Esophagus (tissue), 2 donors: ENCODE results near the gene STK40. TPM values are rescaled to one million over a fixed set of nuclear protein-coding genes. Genes with fewer than 3 reads are reported as not detected.
A peak's percentile ranks its signal among the peaks of the same experiment; 100 is the strongest.

Source experiments
- H3K27ac ChIP-seq, 2 donors: one replicate each; pipeline ENCODE4 v1.5.1; 2013; ENCODE audit warnings: low read depth in 2 of 2, mild to moderate bottlenecking in 2 of 2, inconsistent platforms in 1 of 2, low read length in 1 of 2, moderate library complexity in 1 of 2
- H3K27me3 ChIP-seq, 2 donors: one replicate each; pipeline ENCODE4 v1.6.1; 2013; ENCODE audit warnings: low read length in 2 of 2, control low read depth in 1 of 2, mild to moderate bottlenecking in 1 of 2; ENCODE audit not compliant: insufficient read depth in 2 of 2, control insufficient read depth in 1 of 2
- H3K36me3 ChIP-seq, 2 donors: one replicate each; pipeline ENCODE4 v1.6.1; 2013; ENCODE audit warnings: low read length in 1 of 2; ENCODE audit not compliant: control insufficient read depth in 2 of 2, insufficient read depth in 2 of 2
- H3K4me1 ChIP-seq, 2 donors: one replicate each; pipeline ENCODE4 v1.6.1; 2013; ENCODE audit warnings: low read length in 1 of 2; ENCODE audit not compliant: control insufficient read depth in 2 of 2, insufficient read depth in 2 of 2
- H3K4me3 ChIP-seq, 2 donors: one replicate each; pipeline ENCODE4 v1.5.1; 2013; ENCODE audit warnings: low read length in 2 of 2, mild to moderate bottlenecking in 2 of 2, low read depth in 1 of 2, moderate library complexity in 1 of 2
- H3K9me3 ChIP-seq, 2 donors: one replicate each; pipeline ENCODE4 v1.6.1; 2013; ENCODE audit warnings: mild to moderate bottlenecking in 2 of 2, low read depth in 1 of 2, low read length in 1 of 2, moderate library complexity in 1 of 2; ENCODE audit not compliant: control insufficient read depth in 2 of 2, insufficient read depth in 1 of 2
- WGBS, 2 donors: extraction: QIAGEN DNeasy Blood & Tissue Kit; methylation state at CpG; one replicate each; pipeline ENCODE4 v1.1.7; 2013; 5-methylcytosine and 5-hydroxymethylcytosine counted together
- polyA plus RNA-seq, 2 donors: library from polyadenylated mRNA; stranded (reverse); fragments of 200-250 nt; gene quantifications; one replicate each; pipeline ENCODE4 v1.2.3, GENCODE V29; 2013
- donor health status: healthy with polysubstance abuse.
- donor health status: Bipolar disorder and iron deficiency.

STK40 gene
- polyA plus RNA-seq, 2 donors = 33.9 to 34.5 TPM

DNA sequence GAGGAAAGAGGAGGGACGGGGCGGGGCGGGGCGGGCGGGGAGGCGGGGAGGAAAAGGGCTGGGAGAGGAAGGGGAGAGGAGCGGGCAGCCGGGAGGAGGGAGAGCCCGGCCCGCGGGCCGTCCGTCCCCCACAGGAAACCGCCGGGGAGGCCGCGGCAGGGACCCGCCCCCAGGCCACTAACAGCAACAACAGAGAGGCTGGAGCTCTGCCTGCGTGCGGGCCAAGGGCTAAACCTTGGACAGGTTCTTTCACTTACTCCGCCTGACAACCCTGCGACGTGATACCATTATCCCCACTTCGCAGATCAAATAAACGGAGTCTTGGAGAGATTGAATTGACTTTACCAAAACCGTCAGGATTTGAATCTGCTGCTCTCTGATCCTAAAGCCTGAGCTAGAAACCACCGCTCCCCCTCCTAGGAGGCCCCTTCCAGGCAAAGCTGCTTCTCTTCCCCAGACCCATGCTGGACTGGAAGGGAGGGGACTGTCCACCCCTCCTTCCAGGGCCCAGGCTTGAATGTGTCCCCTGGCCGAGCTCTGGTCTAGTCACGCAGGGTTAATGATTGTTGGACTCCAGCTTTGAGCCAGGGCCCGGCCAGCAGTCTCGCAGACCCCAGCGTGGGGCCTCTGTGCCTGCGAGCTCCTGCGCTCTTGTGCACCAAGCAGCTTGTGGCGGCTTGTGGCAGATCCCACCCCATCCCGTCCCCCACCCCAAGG, 61.9 kb downstream of the STK40 start, which contains the start of gene EVA1B:
TSS of gene EVA1B (minus strand) at position 10 of the 717 bp plus-strand sequence. CDS start 608 bp downstream, outside the sequence.
- 3 to 5% methylated on average over 30 to 35 of the region's 36 CpGs for WGBS, 2 donors
- peaks cover 0 to 1% of the 10 kb centered on the region in 2 donors for H3K36me3 ChIP-seq
- H3K4me1 ChIP-seq = peaks cover 8 to 26% of the 10 kb centered on the region in 2 donors
- no peaks in the 10 kb centered on the region for H3K27me3 ChIP-seq
- H3K4me3 ChIP-seq = peak within 1 kb of the TSS; percentile 59 to 61
- H3K27ac ChIP-seq = peak within 1 kb of the TSS; percentile 65 to 79
- no peaks in the 10 kb centered on the region for H3K9me3 ChIP-seq

GRCh38 chr1:36322786-36323635, 62.7 kb downstream of the STK40 start:
- peak overlapping the region; percentile 65 to 79 for H3K27ac ChIP-seq
- H3K27me3 ChIP-seq = no peaks in the 10 kb centered on the region
- H3K4me1 ChIP-seq = peaks cover 8 to 23% of the 10 kb centered on the region in 2 donors
- H3K9me3 ChIP-seq = no peaks in the 10 kb centered on the region
- 6 to 9% methylated on average over 49 to 83 of the region's 83 CpGs for WGBS, 2 donors
- peak overlapping the region; percentile 59 to 61 for H3K4me3 ChIP-seq
- peaks cover 0 to 1% of the 10 kb centered on the region in 2 donors for H3K36me3 ChIP-seq

DNA sequence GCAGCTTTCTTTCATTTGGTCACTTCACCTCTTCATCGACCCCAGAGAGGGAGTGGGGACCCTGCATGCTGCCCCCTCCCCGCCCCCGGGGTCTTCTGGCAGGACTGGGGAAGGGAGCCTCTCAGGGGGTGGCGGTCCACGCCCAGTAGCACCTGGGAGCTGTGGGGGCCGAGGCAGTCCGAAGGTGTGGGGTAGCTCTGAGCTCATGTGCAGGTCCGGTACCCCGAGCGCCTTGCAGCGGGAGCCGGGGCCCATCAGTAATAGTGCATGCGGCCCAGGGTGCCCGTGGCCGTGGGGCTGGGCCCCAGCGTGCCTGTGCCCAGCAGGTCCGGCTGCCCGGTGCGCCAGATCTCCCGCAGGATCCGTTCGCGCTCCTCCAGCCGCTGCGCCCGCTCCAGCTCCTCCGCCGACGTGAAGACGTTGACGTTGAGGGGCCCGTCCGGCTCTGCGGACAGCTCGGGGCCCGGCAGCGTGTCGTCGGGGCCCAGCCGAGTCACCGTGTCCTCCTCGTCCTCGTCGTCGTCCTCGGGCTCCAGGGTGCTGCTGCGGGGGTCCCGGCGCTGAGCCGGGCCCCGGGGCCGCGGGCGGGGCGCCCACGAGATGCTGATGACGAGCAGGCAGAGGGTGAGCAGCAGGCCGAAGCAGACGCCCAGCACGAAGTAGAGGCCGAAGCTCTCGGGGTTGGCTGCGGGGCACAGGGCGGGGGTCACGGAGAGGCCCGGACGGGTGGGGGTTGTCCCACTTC, 63.5 kb downstream of the STK40 start:
- Histone ChIP-seq H3K9me3 (no peaks in the 10 kb centered on the region), H3K27ac (peak overlapping the region; percentile 65 to 79), H3K27me3 (no peaks in the 10 kb centered on the region), H3K36me3 (peaks cover 0 to 1% of the 10 kb centered on the region in 2 donors), H3K4me3 (peak overlapping the region; percentile 59 to 61), H3K4me1 (peaks cover 8 to 20% of the 10 kb centered on the region in 2 donors)
- WGBS, 2 donors = 40 to 54% methylated on average over 64 to 67 of the region's 67 CpGs

- Histone ChIP-seq H3K4me1 (peaks cover 8 to 20% of the 10 kb centered on the region in 2 donors), H3K27me3 (no peaks in the 10 kb centered on the region), H3K4me3 (peak overlapping the region; percentile 29), H3K36me3 (peaks cover 0 to 1% of the 10 kb centered on the region in 2 donors), H3K27ac (peak overlapping the region in 1 of 2 donors; percentile 53), H3K9me3 (no peaks in the 10 kb centered on the region)
- 26 to 37% methylated on average over 56 to 59 of the region's 59 CpGs for WGBS, 2 donors
These were observed 64.4 kb downstream of the STK40 start for GRCh38 chr1:36321119-36321951.

DNA sequence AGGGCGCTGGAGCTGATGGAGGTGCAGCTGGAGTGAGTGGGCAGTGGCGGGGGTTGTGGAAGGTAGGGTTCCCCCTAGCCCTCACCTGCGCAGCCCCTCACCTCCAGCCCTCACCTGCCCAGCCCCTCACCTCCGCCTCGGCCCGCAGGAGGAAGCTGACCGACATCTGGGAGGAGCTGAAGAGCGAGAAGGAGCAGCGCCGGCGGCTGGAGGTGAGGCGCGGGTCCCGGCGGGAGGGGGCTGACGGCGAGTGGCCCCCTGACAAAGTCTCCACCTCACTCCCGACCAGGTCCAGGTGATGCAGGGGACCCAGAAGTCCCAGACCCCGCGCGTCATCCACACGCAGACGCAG, 65.0 kb downstream of the STK40 start:
- Histone ChIP-seq H3K27ac (peak overlapping the region in 1 of 2 donors; percentile 53), H3K4me3 (peak overlapping the region; percentile 29), H3K4me1 (peaks cover 8 to 20% of the 10 kb centered on the region in 2 donors), H3K9me3 (no peaks in the 10 kb centered on the region), H3K27me3 (no peaks in the 10 kb centered on the region), H3K36me3 (peaks cover 0 to 1% of the 10 kb centered on the region in 2 donors)
- WGBS, 2 donors = 27 to 40% methylated on average over 23 of the region's 23 CpGs

DNA sequence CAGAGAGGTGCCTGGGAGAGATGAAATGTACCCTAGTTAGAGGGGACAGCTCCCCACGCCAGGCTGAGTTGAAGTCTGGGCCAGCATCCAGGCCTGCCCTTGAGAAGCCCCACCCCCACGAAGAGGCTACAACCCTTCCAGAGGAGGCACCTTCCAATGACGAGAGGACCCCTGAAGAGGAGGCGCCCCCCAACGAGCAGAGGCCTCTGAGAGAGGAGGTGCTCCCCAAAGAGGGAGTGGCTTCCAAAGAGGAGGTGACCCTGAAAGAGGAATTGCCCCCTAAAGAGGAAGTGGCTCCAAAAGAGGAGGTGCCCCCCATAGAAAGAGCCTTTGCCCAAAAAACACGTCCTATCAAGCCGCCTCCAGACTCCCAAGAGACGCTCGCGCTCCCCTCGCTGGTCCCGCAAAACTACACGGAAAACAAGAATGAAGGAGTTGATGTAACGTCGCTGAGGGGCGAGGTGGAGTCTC, 65.4 kb downstream of the STK40 start:
- Histone ChIP-seq H3K4me1 (peaks cover 8 to 20% of the 10 kb centered on the region in 2 donors), H3K27me3 (no peaks in the 10 kb centered on the region), H3K36me3 (peaks cover 0 to 1% of the 10 kb centered on the region in 2 donors), H3K27ac (no peak overlapping the region), H3K9me3 (no peaks in the 10 kb centered on the region), H3K4me3 (peak overlapping the region in 1 of 2 donors; percentile 29)
- 44 to 50% methylated on average over 16 of the region's 16 CpGs for WGBS, 2 donors

DNA sequence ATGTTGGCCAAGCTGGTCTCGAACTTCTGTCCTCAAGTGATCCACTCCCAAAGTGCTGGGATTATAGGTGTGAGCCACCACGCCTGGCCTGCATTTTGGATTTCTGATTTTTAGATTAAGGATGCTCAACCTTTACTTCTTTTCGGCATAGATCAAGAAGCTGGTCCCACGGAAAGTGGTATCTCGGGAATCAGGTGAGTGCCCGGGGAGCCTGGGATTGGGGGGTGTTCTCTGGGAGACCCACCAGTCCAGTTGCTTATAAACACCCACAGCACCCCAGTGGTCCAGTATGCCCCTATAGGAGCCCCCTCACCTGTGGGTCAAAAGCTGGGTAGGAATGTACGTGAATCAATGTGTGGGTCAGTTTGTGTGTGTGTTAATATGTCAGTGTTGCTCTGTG, 76.3 kb downstream of the STK40 start:
- Histone ChIP-seq H3K36me3 (peaks cover 0 to 5% of the 10 kb centered on the region in 2 donors), H3K4me1 (peaks cover 0 to 12% of the 10 kb centered on the region in 2 donors), H3K9me3 (no peaks in the 10 kb centered on the region), H3K27ac (no peak overlapping the region), H3K27me3 (no peaks in the 10 kb centered on the region), H3K4me3 (no peak overlapping the region)
- WGBS, 2 donors = 95 to 98% methylated on average over 7 of the region's 7 CpGs

DNA sequence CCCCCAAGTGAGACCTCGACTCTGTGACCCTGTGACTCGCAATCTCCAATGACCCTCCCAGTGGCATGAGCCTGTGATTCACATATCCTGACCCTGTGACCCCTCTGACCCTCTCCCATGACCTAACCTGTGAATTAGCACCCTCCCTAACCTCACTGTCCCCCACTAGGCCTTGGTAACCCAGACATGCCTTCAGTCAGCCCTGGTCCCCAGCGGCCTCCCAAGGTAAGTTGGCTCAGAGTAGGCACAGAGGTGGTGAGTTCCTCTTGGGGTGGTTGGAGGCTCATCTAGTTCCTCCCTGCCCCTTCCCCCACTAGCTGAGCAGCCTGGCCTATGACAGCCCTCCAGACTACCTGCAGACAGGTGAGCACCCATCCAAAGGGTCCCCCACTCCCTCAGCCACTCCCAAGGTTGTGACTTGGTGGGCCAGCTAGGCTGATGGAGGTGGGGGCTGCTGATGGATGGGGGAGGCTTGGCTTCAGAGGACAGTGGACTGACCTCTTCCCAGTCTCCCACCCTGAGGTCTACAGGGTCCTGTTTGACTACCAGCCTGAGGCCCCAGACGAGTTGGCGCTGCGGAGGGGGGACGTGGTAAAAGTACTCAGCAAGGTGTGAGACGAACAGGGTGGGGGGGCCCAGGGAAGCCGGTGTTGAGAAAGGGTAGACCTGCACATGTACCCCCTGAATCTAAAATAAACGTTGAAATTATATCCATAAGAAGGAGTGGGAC, 78.0 kb downstream of the STK40 start:
- H3K36me3 ChIP-seq = peaks cover 0 to 5% of the 10 kb centered on the region in 2 donors
- no peaks in the 10 kb centered on the region for H3K27me3 ChIP-seq
- H3K27ac ChIP-seq = no peak overlapping the region
- peaks cover 0 to 12% of the 10 kb centered on the region in 2 donors for H3K4me1 ChIP-seq
- 81 to 90% methylated on average over 9 to 10 of the region's 10 CpGs for WGBS, 2 donors
- H3K9me3 ChIP-seq = no peaks in the 10 kb centered on the region
- H3K4me3 ChIP-seq = peak overlapping the region; percentile 71 to 90
